PC-3 (cell line): ENCODE measurements around the gene AUTS2. TPM values are rescaled to one million over a fixed set of nuclear protein-coding genes. Genes with fewer than 3 reads are reported as not detected.

Experiments
- ATAC-seq: fragments of 200-7000 bp; cut with Tn5 transposase; 2 replicates; pipeline ENCODE4 v1.9.1; 2020; ENCODE audit warnings: mild to moderate bottlenecking, moderate library complexity
- BruUV-seq: library from RNA; stranded (reverse); fragments of 400-500 nt; replicated peaks from 2 replicates; lab custom pipeline; 2021; lab: Mats Ljungman, UMichigan
- CTCF ChIA-PET: fragments of 300-600 bp; sonication (Branson Sonifier 250); formaldehyde crosslinking; loops from one replicate; lab custom pipeline; 2022; ENCODE audit warnings: antibody characterized with exemption; lab: Charles Lee
- POLR2A ChIA-PET: fragments of 300-600 bp; sonication (Branson Sonifier 250); formaldehyde crosslinking; loops from one replicate; lab custom pipeline; 2022; ENCODE audit warnings: antibody characterized with exemption; ENCODE audit not compliant: unreplicated experiment; lab: Charles Lee
- DNase-seq: peaks from one replicate; pipeline ENCODE4 v3.0.0-alpha.2; 2015
- H2AFZ ChIP-seq: fragments of 300-600 bp; sonication (generic); 2 replicates; pipeline ENCODE4 v1.6.0; 2016; ENCODE audit warnings: antibody characterized with exemption, low read length
- H3F3A ChIP-seq: fragments of 300-600 bp; sonication (generic); one replicate; pipeline ENCODE4 v1.6.0; 2017; ENCODE audit warnings: antibody characterized with exemption, low read length, control low read depth, mild to moderate bottlenecking; ENCODE audit not compliant: unreplicated experiment
- H3K27ac ChIP-seq: fragments of 300-600 bp; sonication (generic); 2 replicates; pipeline ENCODE4 v1.5.1; 2016; ENCODE audit warnings: mild to moderate bottlenecking, low read length
- H3K27me3 ChIP-seq: fragments of 300-600 bp; sonication (generic); 2 replicates; pipeline ENCODE4 v1.6.1; 2016; ENCODE audit warnings: low read length, mixed read lengths
- H3K36me3 ChIP-seq: fragments of 300-600 bp; sonication (generic); 2 replicates; pipeline ENCODE4 v1.6.1; 2016; ENCODE audit warnings: low read depth, mixed run types, low read length, mixed read lengths
- H3K4me1 ChIP-seq: fragments of 300-600 bp; sonication (generic); 2 replicates; pipeline ENCODE4 v1.5.1; 2016; ENCODE audit warnings: low read length; ENCODE audit not compliant: insufficient read depth
- H3K4me2 ChIP-seq: fragments of 300-600 bp; sonication (generic); 2 replicates; pipeline ENCODE4 v1.6.0; 2016; ENCODE audit warnings: low read length
- H3K4me3 ChIP-seq: fragments of 300-600 bp; sonication (generic); 2 replicates; pipeline ENCODE4 v1.5.1; 2016; ENCODE audit warnings: mild to moderate bottlenecking, low read length, mixed read lengths
- H3K79me2 ChIP-seq: fragments of 300-600 bp; sonication (generic); 2 replicates; pipeline ENCODE4 v1.6.1; 2017; ENCODE audit warnings: low read length, mixed read lengths
- H3K9ac ChIP-seq: fragments of 300-600 bp; sonication (generic); 2 replicates; pipeline ENCODE4 v1.6.0; 2016; ENCODE audit warnings: mild to moderate bottlenecking, low read length
- H3K9me2 ChIP-seq: fragments of 300-600 bp; sonication (generic); replicated peaks from 2 replicates; pipeline ENCODE4 v1.6.1; 2016; ENCODE audit warnings: mixed run types, low read length, mixed read lengths
- H3K9me3 ChIP-seq: fragments of 300-600 bp; sonication (generic); 2 replicates; pipeline ENCODE4 v1.6.1; 2016; ENCODE audit warnings: low read length, mixed read lengths
- H4K20me1 ChIP-seq: fragments of 300-600 bp; sonication (generic); 2 replicates; pipeline ENCODE4 v1.6.1; 2016; ENCODE audit warnings: low read length, mixed read lengths
- EZH2 ChIP-seq: fragments of 300-600 bp; sonication (generic); IDR thresholded peaks from one replicate; pipeline ENCODE4 v1.6.1; 2017; ENCODE audit warnings: antibody characterized with exemption, mild to moderate bottlenecking, low read length; ENCODE audit not compliant: unreplicated experiment
- EZH2phosphoT487 ChIP-seq: fragments of 300-600 bp; sonication (generic); IDR thresholded peaks from 2 replicates; pipeline ENCODE4 v1.6.1; 2018; ENCODE audit warnings: mild to moderate bottlenecking, antibody characterized with exemption, low read length, borderline replicate concordance
- intact Hi-C: fragments of 100-400 bp; cut with micrococcal nuclease; formaldehyde crosslinking; loops from 2 replicates; pipeline ENCODE4 v1.9.0; 2023
- total RNA-seq: library from RNA; depleted of rRNA; stranded (reverse); fragments of >200 nt; gene quantifications from 2 replicates; pipeline ENCODE4 v1.2.3, GENCODE V29; 2014
- TF ChIP-seq, protein P1 (sequence below): fragments of 300-600 bp; sonication (generic); conservative IDR thresholded peaks from 2 replicates; pipeline ENCODE4 v1.5.1; 2017; ENCODE audit warnings: antibody characterized with exemption, low read depth, mild to moderate bottlenecking, low read length

AUTS2 gene
- total RNA-seq, 1 experiment from 2014 or later, result not detected

- no peak for ATAC-seq
- Histone ChIP-seq H4K20me1 (no peaks in the 10 kb centered on the region), H3K4me1 (no peaks in the 10 kb centered on the region), H3K79me2 (no peaks in the 10 kb centered on the region), H3K4me3 (no peak overlapping the region), H3K27me3 (no peaks in the 10 kb centered on the region), H3F3A (no peaks in the 10 kb centered on the region), H3K9ac (no peak overlapping the region), H3K4me2 (no peak overlapping the region), H3K9me2 (no peaks in the 10 kb centered on the region), H3K9me3 (0 out of 2 replicates have a peak, but pooled peaks cover under 1% of the 10 kb centered on the region), H3K27ac (no peak overlapping the region), H3K36me3 (no peaks in the 10 kb centered on the region), H2AFZ (no peak overlapping the region)
- ChIA-PET POLR2A (no interaction called here), CTCF (no interaction called here)
- intact Hi-C loops, result no loop called here
- TF ChIP-seq, protein P1, sequence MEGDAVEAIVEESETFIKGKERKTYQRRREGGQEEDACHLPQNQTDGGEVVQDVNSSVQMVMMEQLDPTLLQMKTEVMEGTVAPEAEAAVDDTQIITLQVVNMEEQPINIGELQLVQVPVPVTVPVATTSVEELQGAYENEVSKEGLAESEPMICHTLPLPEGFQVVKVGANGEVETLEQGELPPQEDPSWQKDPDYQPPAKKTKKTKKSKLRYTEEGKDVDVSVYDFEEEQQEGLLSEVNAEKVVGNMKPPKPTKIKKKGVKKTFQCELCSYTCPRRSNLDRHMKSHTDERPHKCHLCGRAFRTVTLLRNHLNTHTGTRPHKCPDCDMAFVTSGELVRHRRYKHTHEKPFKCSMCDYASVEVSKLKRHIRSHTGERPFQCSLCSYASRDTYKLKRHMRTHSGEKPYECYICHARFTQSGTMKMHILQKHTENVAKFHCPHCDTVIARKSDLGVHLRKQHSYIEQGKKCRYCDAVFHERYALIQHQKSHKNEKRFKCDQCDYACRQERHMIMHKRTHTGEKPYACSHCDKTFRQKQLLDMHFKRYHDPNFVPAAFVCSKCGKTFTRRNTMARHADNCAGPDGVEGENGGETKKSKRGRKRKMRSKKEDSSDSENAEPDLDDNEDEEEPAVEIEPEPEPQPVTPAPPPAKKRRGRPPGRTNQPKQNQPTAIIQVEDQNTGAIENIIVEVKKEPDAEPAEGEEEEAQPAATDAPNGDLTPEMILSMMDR, result no peak
- TF ChIP-seq EZH2phosphoT487, result no peak
- TF ChIP-seq EZH2, result no peak
- BruUV-seq, result no TSS peak
- DNase-seq, result no peak
Observed at GRCh38 chr7:69860486-69860885, 262.2 kb downstream of the AUTS2 start.

DNA sequence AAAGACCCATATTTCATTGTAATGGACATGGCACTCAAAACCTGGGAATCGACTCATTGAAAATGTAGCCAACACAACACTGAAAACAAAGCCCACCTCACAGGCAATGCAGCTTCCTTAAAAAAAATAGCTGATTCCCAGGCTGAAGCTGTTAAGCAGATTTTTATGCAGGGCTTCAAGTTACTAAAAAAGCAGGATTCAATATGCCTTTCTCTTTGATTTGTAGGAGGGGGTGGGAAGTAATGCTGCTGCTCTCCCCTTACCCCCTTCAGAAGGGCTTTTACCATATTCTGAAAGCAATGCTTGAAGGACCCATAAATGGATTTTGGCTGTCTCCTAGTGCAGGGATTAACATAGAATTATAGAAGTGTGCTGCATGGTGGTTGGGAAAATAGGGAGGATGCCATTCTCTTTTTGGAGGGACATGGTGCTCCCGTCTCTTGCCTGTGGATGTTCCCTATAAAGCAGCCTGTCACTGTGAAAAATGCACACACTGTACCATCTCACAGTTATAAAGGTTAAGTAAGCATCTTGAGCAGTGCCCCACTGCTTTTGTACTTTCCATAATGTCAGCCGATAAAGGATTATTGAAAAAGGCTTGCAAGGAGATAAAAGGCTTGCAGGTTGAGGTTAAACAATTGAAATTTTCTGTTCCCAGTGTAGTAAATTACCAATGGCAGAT lies 262.8 kb downstream of the AUTS2 start:
- ChIA-PET POLR2A (no interaction called here), CTCF (no interaction called here)
- no TSS peak for BruUV-seq
- Histone ChIP-seq H3K9me2 (no peaks in the 10 kb centered on the region), H3K27ac (no peak overlapping the region), H3K4me2 (no peak overlapping the region), H3K27me3 (no peaks in the 10 kb centered on the region), H3K79me2 (no peaks in the 10 kb centered on the region), H3F3A (no peaks in the 10 kb centered on the region), H3K4me1 (no peaks in the 10 kb centered on the region), H3K4me3 (no peak overlapping the region), H2AFZ (no peak overlapping the region), H3K9me3 (no peaks in the 10 kb centered on the region), H3K9ac (no peak overlapping the region), H4K20me1 (no peaks in the 10 kb centered on the region), H3K36me3 (no peaks in the 10 kb centered on the region)
- intact Hi-C loops, result no loop called here
- ATAC-seq, result no peak
- DNase-seq, result no peak
- TF ChIP-seq EZH2phosphoT487 (no peak), EZH2 (no peak)
- TF ChIP-seq, protein P1, result no peak

DNA sequence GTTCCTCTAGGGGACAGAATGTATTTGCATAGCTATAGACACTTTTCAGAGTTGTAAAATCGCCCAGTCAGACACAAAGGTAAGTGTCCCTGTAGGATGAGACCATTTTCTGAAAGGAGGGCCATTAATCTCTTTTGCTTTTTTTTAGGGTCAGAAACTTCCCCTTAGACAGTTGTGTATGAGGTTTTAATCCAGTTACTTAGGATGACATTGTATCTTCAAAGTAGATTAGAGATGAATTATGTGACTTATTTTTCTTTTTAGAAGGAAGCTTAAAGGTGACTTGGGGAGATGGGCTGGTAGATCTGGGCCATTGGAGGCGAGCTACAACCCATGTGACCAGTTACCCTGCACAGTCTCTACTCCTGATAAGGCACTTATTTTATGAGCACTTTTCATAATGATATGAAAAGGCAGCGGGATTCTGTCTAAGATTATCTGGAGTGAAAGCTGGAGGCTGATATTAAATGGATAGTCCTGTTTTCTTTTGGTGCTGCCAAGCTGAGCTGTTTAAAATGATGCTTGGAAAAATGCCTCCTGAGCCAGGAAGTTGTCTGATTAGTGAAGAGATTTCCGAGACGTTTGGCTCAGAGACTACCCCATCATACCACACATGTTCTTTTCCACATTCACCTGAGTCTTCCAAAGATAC lies 264.3 kb downstream of the AUTS2 start:
- Histone ChIP-seq H3F3A (no peaks in the 10 kb centered on the region), H3K9me2 (no peaks in the 10 kb centered on the region), H3K9ac (no peak overlapping the region), H3K36me3 (no peaks in the 10 kb centered on the region), H3K9me3 (no peaks in the 10 kb centered on the region), H3K4me2 (no peak overlapping the region), H4K20me1 (no peaks in the 10 kb centered on the region), H3K79me2 (no peaks in the 10 kb centered on the region), H3K27ac (no peak overlapping the region), H3K4me1 (no peaks in the 10 kb centered on the region), H3K4me3 (no peak overlapping the region), H2AFZ (no peak overlapping the region), H3K27me3 (no peaks in the 10 kb centered on the region)
- ATAC-seq (no peak), DNase-seq (no peak)
- TF ChIP-seq, protein P1, result no peak
- TF ChIP-seq EZH2 (no peak), EZH2phosphoT487 (no peak)
- CTCF ChIA-PET, result no interaction called here
- BruUV-seq, result no TSS peak
- intact Hi-C loops, result no loop called here
- POLR2A ChIA-PET, result no interaction called here
